ENCODE data around the gene TRIM60.
"Not testable (repeated sequence)": the region's sequence is repeated elsewhere in the genome, so short reads cannot be mapped to it uniquely, and the experiment has no call there.

The TRIM60 gene

GRCh38 chr4:165031436-165032211 lies at the start of gene TRIM60:
TSS of gene TRIM60 (plus strand) at chr4:165031999. CDS start at chr4:165040073, 8,074 bp downstream.
- no peak for DNase-seq (ENCODE audit: low read depth)

GRCh38 chr4:164989471-164989870 lies 42.3 kb upstream of the TRIM60 start:
- DNase-seq (ENCODE audit: low read depth): no peak

- DNase-seq (ENCODE audit: low read depth): not testable (repeated sequence)
Measured at GRCh38 chr4:164990786-164991185, 41.0 kb upstream of the TRIM60 start.

GRCh38 chr4:164996123-164996522 lies 35.7 kb upstream of the TRIM60 start:
- DNase-seq (ENCODE audit: low read depth): not testable (repeated sequence)

GRCh38 chr4:164997324-164997723 lies 34.5 kb upstream of the TRIM60 start:
- DNase-seq (ENCODE audit: low read depth): no peak

- DNase-seq (ENCODE audit: low read depth): no peak
Measured at GRCh38 chr4:164997941-164998340, 33.9 kb upstream of the TRIM60 start.

- not testable (repeated sequence) for DNase-seq (ENCODE audit: low read depth)
Measured at GRCh38 chr4:164998526-164999080, 33.2 kb upstream of the TRIM60 start.

GRCh38 chr4:165001957-165002356 lies 29.8 kb upstream of the TRIM60 start:
- not testable (repeated sequence) for DNase-seq (ENCODE audit: low read depth)

- no peak for DNase-seq (ENCODE audit: low read depth)
Measured at GRCh38 chr4:165005352-165005925, 26.4 kb upstream of the TRIM60 start.

GRCh38 chr4:165006456-165006855 lies 25.3 kb upstream of the TRIM60 start:
- no peak for DNase-seq (ENCODE audit: low read depth)

- no peak for DNase-seq (ENCODE audit: low read depth)
Measured at GRCh38 chr4:165006886-165007285, 24.9 kb upstream of the TRIM60 start.

- DNase-seq (ENCODE audit: low read depth): no peak
Measured at GRCh38 chr4:165009493-165010227, 22.1 kb upstream of the TRIM60 start.

GRCh38 chr4:165010487-165010886 lies 21.3 kb upstream of the TRIM60 start:
- no peak for DNase-seq (ENCODE audit: low read depth)

- no peak for DNase-seq (ENCODE audit: low read depth)
Measured at GRCh38 chr4:165010991-165011390, 20.8 kb upstream of the TRIM60 start.

GRCh38 chr4:165011403-165011802 lies 20.4 kb upstream of the TRIM60 start:
- DNase-seq (ENCODE audit: low read depth): no peak

- DNase-seq (ENCODE audit: low read depth): no peak
Measured at GRCh38 chr4:165013691-165014090, 18.1 kb upstream of the TRIM60 start.

GRCh38 chr4:165016971-165017370 lies 14.8 kb upstream of the TRIM60 start:
- no peak for DNase-seq (ENCODE audit: low read depth)

- DNase-seq (ENCODE audit: low read depth): not testable (repeated sequence)
Measured at GRCh38 chr4:165019995-165020394, 11.8 kb upstream of the TRIM60 start.

- DNase-seq (ENCODE audit: low read depth): not testable (repeated sequence)
Measured at GRCh38 chr4:165025782-165026181, 6.0 kb upstream of the TRIM60 start.

GRCh38 chr4:165027762-165028402 lies 3.9 kb upstream of the TRIM60 start:
- DNase-seq (ENCODE audit: low read depth): no peak

GRCh38 chr4:165048170-165048569 lies 16.4 kb downstream of the TRIM60 start:
- DNase-seq (ENCODE audit: low read depth): no peak

GRCh38 chr4:165052627-165053026 lies 20.8 kb downstream of the TRIM60 start:
- DNase-seq (ENCODE audit: low read depth): no peak
